ENCODE measurements around the gene HOXC11.

- TF ChIP-seq CTCF (IDR thresholded peaks at IDR 0.05) (no peak), POLR2A (IDR thresholded peaks at IDR 0.05) (peak in 1 of 2 donors; percentile 52)
Measured at GRCh38 chr12:53995378-53996239, 22.7 kb downstream of the HOXC11 start.
